GM18526 (cell line): ENCODE results near the gene IL17F.

ENCODE experiments used
- POLR2A ChIP-seq: IDR thresholded peaks from 3 replicates; pipeline ENCODE4 v1.6.1; 2011; ENCODE audit not compliant: insufficient read length; ENCODE audit errors: extremely low read depth

The IL17F gene

DNA sequence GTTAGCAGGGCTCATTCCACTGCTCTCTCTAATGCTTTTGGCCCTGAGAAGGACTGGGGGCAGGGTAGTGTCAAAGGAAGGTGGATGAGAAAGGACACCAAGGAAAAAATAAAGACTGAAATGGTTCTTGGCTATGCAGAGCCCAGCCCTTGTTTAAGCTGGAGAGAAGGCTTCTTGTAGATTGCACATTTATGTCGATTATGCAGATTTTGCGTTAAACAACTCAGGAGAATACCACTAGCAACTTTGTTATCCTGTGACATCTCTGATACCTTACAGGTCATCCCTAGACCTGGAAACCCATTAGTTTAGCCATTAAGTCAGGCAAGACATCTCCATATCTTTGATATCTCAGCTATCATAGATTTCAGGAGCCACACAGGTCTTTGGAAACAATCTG, 11.1 kb upstream of the IL17F start:
- TF ChIP-seq POLR2A: no peak

DNA sequence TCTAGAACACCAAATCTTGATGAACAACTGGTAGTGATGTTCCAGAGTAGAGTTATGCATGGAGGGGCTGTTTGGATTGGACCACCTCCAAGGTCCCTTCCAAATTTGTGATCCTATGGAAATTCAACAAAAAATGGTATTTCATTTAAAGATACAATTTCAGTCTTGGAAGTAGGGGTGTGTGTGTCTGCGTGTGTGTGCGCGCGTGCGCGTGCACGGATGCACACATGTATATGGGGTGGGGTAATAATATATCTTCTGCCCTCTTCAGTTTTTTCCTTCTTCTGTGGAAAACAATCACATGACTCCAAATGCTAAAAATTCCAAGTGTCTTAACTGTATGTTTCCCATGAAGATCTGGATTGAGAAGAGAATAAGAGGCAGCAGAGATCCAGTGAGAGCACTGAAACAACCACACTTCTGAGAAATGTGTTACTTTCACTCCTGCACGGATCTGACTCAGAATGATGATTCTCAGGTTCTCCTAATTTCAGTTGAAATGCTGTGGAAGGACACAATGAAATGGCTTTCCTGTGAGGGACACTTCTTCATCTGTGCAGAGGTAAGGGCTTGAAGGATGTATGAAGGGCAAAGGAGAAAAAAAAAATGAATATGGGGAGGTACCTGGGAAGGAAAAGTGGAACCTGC, 10.6 kb upstream of the IL17F start:
- no peak for TF ChIP-seq POLR2A

DNA sequence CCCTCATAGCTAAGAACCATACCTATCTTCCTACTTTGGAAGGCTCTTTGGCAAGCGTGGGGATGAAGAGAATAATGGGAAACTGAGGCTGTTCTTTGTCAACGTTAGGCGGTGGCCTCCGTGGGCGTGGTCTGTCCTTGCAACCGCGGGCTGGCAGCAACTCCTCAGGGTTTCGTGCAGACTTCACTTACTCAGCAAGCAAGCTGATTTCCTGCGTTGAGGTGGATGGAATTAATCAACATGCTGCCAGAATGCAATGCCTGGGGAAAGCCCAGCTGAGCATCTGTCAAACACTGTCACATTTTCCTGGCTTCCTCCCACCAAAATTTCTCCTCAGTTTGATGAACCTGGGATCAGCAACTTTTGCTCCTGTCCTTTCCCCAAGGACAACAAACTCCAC, 9.2 kb upstream of the IL17F start:
- TF ChIP-seq POLR2A: no peak

DNA sequence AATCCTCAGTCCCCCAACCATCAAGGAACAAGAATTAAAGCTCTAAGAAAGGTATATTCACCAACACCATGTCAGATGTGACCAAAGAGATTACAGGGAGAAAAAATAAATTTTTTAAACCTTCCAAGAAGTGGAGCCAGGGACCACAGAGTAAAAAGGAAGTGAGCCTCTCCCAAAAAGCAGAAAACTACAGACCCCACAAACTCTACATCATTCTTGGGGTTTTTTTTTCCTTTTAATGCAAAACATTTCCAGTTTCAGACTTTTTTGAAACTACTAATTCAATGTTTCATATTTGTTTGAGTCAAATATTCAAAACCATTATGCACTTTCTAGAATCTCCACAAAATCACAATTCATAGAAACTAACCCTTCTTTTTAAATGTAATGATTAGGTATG, 6.8 kb upstream of the IL17F start:
- TF ChIP-seq POLR2A: no peak

DNA sequence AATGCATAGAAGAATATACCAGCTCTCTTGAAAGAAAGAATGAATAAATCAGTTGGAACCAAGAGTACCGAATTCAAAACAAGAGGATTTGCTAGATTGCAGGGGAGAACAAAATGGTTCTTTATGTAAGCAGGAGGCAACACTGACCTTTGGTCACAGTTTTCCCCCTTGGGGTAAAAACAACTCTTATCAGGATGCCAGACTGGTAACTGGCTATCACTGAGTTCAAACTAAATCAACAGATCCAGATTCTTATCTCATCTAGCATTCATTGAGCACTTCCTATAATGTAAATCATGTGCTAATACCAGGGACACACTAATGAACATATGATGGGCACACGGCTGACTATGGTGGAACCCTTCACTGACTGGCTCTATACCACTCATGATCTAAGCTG, 4.8 kb upstream of the IL17F start:
- TF ChIP-seq POLR2A: no peak

DNA sequence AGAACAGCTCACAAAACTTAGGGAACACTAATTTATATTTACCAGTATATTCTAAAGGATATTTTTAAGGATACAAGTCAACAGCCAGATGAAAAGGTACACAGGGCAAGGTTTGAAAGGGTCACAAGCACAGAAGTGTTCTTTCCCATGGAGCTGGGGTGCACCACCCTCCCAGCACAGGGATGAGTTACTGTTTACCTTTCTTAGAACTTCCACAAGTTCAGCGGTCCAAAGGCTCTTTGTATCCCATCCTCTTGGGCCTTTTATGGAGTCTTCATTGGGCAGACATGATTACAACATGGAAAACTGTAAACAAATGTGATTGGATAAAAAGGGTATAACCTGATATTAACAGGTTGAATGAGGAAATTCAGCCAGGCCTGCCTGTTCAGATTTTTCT, 1.1 kb upstream of the IL17F start:
- TF ChIP-seq POLR2A: no peak

DNA sequence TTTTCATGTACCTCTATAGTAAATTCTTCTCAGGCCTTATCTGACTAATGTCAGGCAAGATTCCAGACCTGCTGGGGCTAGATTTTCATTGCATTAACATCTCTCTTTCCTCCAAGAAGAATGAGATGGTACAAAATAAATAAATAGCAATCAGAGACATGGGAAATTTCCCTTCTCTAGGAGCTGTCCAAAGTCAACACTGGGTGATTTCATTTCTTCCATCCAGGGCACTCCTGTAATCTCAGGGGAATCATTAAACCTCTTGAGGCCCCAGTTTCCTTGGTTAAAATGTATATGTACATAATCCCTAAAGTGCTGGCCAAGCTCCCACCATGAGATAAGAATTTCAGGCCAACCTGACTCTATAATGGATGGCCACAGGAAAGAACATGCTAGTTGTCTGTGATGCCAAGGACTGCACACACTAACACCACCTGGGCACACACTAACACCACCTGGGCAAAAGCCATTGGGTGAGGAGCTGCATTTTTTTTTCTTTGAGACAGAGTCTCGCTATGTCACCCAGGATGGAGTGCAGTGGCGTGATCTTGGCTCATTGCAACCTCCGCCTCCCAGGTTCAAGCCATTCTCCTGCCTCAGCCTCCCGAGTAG, 912 bp downstream of the IL17F start:
- TF ChIP-seq POLR2A: no peak

DNA sequence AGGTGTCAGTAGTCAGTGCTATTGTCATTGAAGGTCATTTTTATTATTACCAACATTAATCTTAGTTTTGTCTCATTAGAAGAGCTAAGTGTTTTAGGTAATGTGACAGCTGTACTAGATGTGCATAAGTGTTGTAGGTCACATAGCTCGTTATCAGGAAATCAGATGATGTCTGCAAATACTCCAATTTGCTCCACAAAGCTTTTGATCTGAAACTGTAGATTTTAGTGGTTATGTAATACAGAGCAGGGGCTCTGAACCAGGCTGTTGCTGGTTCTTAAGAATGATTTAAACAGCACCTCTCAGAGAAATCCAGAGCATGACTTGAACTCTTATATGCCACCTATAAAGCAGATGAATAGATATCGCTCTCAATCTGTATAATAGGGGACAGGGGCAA, 2.5 kb downstream of the IL17F start:
- no peak for TF ChIP-seq POLR2A

DNA sequence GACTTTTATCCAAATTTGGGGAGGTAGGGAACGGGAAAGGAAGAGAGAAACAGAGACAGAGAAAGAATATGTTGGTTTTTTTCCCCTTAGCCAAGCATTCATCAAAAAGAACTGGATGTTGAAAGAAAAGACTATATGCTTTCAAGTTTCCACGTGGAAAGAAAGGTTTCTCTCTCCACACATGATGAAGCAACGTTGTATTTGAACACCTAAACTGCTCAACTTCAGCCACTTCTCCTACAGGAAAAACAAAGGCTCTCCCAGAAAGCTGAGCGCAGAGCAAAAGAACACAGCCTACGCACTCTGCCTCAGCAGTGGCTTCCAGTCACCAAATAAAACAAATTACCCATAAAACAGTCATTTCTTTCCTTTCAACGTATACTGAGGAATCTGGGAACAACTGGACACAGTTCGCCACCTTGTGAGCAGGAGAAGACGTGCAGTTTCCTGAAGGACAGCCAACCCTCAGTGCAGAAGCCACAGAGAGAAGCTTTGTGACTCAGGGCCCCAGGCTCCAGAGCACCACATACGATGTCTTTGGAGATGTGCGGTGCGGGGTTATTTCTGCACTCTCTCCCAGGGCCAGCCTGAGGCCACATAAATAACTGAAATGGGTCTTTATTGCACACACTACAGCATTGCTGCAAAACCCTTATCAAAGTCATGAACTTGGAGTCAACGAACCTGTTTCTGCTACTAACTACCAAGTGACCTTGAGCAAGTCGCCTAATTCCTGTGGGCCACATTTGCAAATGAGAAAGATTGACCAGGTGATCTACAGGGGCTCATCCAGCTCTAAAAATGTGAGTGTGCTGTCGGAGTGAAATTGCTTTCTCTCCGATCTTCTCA, 10.1 kb downstream of the IL17F start:
- no peak for TF ChIP-seq POLR2A

DNA sequence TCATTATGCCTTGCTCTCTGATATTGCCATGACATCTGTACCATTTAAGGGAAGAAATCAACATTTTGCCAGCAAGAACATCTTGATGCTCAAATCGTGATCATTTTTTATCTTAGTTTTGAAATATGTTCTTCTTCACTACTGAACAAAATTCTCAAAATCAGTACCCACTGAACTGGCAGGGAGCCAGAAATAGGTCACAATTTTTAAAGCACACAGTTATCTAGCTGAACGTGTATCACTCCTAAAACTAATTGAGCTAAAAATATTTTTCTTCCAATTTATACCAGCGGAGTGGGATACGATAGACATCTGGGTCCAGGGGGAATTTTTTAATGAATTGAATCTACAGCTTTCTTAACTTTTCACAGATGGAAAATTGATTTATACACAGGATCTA, 11.3 kb downstream of the IL17F start:
- TF ChIP-seq POLR2A: no peak

DNA sequence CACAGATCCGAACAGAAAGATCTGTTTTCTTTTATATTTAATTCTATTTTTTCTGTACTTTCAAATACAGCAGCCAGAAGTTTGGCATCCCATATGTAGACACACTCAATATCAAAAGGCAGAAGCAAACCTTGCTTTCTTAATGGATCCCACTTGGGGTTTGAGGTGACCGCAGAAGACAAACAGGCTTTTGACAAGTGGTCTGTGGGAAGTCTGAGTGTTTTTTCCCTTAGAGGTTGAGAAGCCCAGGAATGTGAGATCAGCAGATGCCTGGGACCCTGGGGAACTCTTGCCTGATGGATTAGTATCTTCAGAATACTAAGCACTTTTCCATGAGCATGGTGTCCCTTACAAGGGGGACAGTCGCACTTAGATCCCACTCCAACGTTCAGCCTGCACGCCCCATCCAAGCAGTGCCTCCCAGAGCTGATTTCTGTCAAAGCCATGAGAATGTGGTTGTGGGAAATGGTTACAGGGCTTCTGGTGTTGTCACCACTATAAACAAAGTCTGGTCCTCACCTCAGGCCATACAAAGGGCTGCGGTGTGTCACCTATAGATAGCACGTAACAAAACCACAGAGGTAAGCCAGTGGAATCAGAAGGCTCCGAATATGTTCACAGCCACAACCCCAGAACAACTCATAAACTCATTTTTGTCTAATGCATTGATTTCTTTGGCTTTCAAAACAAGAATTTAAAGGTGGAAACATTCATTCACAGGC, 12.7 kb downstream of the IL17F start:
- no peak for TF ChIP-seq POLR2A

DNA sequence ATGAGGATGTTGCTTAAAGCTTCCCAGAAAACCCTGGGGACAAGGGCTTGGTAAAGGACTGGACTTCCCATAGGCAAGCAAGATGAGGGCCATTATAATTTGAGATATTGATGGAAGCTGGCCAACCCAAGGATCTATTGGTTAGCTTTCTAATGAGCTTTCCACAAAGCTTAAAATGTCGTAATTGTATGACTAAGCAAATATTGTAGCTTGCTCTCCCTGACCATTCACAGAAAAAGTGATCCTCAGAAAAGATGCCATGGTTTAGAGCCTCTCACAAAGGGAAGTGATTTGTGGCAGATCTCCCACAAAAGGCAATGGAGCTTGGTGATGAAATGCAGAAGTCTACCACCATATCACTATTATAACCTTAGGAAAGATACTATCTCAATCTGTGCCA, 13.6 kb downstream of the IL17F start:
- no peak for TF ChIP-seq POLR2A

DNA sequence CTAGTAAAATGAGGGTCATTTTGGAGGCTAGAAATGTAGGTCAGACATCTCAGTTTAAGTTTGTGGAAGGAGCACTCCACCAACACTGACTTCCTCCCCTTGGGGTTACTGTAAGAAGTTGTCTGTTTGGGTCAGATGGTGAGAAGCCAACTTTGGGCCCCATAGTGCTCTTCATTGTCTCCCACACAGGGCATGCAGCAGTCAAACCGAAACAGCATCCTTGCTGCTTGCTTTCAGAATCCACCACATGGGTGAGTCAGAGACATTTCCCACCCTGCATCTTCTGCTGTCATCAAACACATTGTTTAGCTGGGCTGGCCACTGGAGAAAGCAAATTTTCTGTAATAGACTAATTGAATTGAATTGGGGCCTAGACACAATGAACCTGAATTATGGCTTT, 16.8 kb downstream of the IL17F start:
- no peak for TF ChIP-seq POLR2A

DNA sequence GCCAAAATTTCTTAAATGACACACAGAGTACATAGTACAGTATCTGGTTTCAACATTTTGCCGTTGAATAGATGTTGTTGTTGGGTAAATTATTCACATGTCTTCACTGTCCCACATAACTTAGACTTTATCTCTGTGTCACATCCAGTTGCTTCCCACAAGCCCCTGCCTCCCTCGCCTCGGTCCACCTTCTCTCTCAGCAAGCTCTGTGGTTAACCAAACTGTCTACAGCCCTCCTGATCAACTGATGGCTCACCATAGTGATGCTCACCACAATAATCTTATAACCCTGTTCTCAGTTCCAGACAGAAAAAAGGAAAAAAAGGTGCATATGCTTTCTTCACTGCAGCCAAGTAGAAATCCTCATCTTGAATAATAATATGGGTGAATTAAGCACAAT, 23.0 kb downstream of the IL17F start:
- TF ChIP-seq POLR2A: no peak

DNA sequence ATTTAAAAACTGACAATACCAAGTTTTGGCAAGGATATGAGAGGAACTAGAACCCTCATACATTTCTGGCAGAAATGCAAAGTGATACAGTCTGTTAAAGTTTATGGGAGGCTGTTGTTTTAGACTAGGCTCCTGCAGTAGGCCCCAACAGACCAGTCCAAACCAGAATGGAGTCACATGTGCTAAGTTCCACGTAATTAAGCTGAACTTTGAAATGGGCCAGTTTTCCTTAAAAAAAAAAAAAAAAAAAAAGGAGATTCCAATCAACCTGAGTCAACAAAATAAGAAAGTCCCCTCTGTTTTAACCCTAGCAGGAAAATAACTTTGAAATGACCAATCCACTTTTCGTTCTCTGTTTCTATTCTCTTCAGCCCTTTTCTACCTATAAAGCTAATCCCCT, 26.5 kb downstream of the IL17F start:
- no peak for TF ChIP-seq POLR2A
